ENCODE data around the gene TPBG.
A peak's percentile ranks its signal among the peaks of the same experiment; 100 is the strongest.

TPBG gene, protein sequence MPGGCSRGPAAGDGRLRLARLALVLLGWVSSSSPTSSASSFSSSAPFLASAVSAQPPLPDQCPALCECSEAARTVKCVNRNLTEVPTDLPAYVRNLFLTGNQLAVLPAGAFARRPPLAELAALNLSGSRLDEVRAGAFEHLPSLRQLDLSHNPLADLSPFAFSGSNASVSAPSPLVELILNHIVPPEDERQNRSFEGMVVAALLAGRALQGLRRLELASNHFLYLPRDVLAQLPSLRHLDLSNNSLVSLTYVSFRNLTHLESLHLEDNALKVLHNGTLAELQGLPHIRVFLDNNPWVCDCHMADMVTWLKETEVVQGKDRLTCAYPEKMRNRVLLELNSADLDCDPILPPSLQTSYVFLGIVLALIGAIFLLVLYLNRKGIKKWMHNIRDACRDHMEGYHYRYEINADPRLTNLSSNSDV

DNA sequence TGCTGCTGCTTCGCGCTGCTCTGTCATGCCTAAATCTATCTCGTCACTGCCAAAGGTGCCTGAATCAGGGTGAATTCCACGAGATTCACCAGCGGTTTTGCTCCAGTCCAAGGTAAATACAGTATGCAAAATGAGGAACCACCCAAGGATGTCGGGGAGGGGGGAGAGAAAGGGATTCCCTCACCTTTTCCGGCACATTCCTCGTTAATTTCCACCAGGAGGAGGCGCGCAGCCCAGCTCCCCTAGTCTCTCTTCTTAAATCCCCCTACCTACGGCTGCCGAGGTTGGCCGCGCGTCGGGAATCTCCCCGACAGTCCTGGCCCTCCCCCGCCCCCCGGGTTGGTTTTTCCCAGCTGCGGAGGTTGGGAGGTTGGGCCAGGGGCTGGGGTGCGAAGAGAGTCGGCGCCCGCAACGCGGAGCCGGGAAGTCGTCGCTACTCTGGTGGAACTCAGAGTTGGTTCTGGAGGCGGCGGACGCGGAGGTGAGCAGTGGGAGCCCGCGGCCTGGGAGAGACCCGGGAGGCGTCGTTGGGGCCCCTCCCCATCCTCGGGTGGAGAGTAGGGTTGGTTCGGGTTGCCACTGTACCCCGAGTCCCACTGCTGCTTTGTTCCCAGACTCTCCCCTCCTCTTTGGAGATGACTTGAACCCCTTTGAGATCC, at the start of gene TPBG:
TSS of gene TPBG (plus strand) at position 390 of the 659 bp plus-strand sequence. CDS start 1,145 bp downstream, outside the sequence.
- DNase-seq (ENCODE audit: low read depth, low spot score) = no peak

DNA sequence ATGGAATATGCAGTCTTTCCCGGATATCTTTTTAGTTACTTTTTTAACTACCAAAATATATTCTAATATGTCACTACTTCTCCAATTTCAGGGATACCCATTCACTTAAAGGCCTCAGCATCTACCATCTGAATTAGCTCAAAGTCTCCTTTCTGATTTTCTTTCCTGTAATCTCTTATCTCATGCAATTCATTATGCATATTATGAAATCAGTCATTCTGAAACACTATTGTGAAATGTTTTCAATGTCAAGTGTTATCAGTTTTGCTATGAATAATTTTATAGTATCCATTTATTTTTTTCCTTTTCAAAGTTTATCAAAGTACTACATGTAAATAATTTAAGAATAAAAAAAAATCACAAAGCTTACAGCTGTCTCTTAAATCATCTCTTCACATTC, 41.2 kb upstream of the TPBG start:
- no peak for DNase-seq (ENCODE audit: low read depth, low spot score)

DNA sequence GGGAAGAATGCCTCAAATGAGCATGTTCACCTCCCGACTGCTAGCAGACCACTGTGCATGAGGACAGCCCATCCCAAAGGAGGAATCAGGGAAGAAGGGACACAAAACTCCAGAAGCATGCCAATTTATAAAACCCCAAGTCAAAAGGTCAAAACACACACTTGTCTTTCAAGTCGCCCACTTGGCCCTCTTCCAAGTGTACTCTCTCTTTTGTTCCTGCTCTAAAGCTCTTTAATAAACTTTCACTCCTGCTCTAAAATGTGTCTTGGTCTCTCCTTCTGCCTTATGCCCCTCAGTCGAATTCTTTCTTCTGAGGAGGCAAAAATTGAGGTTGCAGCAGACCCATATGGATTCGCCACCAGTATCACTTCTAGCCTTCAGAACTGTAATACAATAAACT, 33.9 kb upstream of the TPBG start:
- DNase-seq (ENCODE audit: low read depth, low spot score) = no peak

DNA sequence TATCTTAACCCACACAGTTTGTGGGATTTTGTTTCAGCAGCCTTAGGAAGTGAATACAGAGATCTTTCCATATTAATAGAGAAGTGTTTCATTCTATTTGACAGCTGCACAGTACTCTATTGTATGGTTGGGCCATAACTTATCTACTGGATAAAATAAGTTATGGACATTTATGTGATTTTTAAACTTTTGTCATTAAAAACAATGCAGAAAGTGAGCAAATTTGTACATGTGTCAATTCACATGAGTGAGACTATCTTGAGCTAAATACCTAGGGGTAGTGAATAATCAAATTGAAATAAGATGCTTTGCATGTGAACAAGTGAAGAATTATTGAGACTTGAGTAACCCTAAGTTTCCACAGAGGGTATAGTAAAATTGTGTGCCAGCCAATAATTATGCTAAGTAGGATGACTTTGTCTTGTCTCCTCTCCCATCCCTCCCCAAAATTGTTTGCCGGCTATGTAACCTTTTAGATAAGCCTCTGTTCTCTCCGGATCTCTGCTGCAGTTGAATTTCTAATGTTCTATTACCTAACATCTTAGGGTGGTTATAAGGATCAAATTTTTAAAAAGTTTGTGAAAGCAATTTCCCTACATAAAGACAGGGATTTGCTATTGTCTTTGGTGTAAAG, 33.3 kb upstream of the TPBG start:
- DNase-seq (ENCODE audit: low read depth, low spot score) = no peak

DNA sequence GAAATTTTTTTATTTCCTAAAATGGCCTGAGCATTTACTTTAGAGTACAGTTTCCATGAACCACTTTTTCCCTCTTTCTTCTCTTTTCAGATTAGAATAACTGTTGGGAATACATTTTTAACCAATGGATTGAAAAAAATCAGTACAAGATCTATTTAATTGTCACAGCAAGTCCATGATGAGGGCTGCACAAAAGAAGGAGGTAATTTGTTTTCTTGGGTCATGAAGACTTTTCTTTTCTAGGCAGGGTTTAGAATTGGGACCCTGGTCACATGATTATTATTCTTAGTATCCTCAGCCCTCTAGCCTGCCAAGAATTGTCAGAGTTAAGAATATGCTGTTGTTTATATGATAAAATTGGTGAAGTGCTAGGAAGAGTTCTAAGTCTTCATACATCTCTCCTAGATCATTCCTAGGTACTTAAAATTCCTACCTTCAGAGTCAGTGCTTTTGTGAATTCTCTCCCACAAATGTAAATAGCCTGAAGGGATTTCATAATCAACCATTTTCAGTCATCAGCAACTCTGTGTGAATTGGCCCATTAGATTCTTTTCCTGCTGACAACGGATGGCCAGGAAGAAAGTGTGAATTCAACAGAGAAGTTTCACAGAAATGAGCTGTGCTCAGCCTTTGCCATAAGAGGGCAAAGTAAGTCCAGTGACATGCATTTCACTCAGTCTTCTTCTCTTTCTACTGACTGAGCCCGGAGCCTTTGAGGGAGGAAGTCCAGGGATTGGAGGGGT, 32.4 kb upstream of the TPBG start:
- no peak for DNase-seq (ENCODE audit: low read depth, low spot score)

DNA sequence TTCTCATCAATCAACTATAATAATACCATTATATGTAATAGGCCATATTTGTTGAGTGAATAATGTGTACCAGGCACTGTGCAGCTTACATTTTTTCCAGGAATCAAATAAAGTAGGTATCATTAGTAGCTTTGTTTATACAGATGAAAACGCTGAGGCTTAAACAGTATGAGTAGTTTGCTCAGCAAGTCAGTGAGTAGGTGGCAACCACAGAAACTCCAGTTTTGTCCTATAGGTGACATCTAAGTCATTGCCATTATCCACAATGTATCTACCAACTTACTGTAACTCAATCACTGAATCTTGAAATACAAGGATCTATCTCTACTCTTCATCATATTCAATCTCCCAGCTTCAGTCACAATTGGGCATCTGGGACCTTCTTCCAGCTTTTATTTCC, 29.8 kb upstream of the TPBG start:
- DNase-seq (ENCODE audit: low read depth, low spot score) = no peak

DNA sequence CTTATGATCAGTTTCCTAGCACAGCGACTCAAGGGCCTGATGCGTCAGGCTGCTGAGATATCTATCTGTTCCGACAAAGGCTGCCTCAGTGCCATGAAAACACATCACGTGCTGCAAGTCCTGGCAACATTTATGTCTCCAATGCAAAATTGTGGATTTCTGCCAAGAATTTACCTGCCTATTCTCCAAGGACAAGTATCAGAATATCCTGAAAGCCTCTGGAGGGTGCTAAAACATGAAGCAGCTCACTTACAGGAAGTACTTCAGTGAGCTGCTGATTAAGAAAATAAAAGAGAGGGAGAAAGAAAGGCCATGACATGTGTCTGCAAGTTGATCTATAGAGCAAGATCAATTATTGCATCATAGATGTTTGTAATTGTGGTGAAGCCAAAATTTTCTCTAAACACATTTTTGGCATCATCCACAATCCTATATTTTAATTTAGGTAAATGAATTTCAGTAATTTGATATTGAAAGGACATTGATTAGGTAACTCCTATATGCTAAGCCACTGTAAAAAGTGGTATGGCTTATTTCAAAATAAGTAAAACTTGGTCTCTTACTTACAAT, 25.8 kb upstream of the TPBG start:
- no peak for DNase-seq (ENCODE audit: low read depth, low spot score)

DNA sequence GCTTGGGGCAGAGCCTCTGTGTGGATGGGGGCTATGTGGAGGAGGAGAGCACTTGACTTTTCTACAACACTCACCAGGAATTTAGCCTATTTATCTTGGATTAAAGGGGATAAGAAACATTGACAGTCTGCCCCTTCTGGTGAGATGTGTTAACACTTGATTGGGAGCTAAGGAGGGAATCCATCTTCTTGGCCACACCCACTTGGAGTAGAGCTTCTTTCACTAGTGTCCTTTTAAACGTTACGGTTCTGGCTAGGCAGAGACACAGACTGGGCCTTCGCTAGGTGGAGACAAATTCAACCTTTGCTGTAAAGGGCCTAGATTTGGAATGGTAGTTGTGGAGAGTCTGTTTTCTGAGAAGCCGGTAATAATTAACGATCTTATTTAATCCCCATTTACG, 15.5 kb upstream of the TPBG start:
- DNase-seq (ENCODE audit: low read depth, low spot score) = no peak

DNA sequence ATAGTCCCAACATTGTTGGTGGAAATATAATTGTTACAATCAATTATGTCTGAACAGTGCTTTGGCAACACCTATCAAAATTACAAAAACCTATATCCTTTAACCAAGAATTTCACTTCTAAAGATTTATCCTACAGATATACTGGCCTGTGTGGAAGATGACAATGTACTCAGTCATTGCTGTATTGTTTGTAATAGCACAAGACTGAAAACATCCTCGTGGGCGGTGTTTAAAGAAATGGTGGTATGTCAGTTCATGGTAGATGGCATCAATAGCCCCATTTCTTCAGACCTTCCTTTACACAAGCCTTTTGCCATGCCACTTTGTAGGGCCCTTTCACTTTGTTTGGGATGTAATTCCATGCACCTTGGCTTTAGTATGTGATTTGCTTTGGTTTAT, 9.8 kb upstream of the TPBG start:
- DNase-seq (ENCODE audit: low read depth, low spot score) = no peak

DNA sequence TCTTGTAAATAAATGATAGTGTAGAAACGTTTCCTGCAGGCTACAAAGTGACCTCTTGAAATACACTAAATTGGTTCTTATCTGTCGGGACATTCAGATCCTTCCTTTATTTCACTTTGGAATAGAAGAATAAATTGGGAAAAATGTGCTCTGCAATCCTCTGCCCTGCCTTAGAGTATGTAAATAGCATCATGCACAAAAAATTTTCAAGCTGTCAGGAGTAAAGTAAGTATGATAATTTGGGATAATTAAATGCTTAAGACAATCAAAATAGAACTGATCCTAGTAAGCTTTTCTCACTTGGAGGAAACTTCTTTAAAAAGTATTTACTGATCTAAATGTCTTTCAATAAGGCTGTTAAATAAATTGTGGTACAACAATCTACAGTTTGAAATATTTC, 3.1 kb upstream of the TPBG start:
- DNase-seq (ENCODE audit: low read depth, low spot score) = no peak

DNA sequence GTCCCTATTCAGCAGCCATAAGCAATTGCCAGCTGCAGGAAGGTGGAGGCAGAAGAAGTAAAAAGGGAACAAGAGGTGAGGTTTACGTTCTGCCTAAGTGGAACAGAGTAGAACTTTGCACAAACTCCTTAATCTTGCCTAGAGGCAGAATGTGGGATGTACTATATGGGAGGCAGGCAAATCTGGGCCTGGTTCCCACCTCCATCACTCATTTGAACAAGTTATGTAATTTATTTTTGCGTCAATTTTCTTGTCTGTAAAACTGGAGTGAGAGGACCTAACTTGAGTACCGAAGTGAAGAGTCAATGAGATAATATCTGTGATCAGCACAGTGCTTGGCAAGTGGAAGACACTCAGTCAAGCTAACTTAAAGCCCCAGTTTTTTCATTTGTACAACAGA, 2.0 kb upstream of the TPBG start:
- DNase-seq (ENCODE audit: low read depth, low spot score) = no peak

DNA sequence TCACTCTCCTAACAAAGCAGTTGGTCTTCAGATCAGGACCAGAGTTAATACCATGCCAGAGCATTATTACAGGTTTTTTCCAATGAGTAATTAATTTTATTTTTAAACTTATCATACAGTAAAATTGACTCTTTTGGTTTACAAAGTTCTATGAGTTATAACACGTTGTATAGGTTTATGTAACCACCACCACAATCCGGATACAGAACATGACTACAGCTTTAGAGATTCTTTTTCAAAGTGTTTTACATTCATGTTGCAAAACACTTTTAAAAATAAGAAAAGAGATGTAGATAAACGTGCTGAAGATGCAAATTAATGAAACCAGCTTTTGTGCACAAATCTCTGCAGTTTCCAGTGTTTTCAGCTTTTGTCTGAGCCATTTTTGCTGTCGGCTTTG, 1.5 kb upstream of the TPBG start:
- DNase-seq (ENCODE audit: low read depth, low spot score) = no peak

DNA sequence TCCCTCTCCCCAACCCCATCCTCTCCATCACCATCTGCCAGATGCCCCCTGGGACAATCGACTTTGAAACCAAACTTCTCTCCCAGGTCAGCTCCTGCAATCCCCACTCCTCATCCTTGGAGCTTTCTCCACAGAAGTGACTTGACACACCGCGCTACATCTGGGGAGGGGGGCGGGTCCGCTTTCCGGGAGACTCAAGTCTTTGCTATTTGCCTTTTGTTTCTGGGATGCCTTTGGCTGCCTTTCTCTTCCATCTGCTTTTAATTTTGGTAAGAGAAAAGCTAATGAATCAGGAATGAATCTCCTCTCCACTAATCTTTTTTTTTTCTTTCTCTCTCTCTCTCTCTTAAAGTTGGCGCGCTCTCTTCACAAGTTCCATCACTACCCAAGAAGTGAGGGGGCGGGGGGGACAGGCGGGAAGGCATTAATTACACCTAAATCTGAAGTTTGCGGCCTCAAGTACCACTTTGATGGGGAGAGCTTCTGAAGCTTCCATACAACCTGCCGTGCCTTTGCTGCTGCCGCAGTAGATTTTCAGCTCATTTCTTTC, 664 bp upstream of the TPBG start:
- peak; percentile 44 for DNase-seq (ENCODE audit: low read depth, low spot score)

DNA sequence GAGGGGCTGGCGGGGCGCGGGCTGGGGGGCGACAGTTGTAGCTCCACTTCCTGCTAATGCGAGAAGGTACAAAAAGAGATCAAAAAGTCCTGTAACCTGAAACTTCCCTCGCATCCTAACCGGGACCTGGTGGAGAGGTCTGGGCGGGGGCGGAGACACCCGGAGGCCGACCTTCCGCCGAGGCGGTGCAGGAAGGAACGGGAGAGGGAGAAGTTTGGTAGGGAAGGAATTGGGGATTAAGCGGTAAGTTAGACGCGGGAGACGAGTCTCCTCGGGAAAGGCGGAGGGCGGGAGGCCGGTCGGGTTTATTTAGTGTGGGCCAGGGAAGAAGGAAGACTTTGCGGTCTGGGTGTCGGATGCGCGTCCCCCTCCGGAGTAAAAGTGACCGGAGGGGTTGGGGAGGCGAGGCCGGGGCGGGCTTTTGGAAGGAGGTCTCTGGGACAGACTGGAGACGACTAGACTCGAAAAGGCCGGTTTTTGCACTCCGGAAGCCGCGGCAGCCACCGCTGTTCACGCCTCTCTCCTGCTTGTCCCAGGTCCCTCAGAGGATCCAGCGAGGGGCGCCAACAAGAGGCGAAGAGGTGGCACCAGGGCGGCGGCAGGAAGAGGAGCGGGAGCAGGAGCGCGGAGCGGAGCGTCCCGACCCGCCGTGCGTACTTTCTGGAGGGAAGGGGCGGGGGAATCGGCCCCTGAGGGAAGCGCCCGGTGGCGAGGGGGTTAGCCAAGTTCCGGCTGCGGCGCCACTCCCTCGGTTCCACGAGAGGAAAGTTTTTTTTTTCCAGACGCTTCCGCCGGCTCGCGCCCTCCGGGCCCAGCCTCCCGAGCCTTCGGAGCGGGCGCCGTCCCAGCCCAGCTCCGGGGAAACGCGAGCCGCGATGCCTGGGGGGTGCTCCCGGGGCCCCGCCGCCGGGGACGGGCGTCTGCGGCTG, 734 bp downstream of the TPBG start:
- no peak for DNase-seq (ENCODE audit: low read depth, low spot score)

DNA sequence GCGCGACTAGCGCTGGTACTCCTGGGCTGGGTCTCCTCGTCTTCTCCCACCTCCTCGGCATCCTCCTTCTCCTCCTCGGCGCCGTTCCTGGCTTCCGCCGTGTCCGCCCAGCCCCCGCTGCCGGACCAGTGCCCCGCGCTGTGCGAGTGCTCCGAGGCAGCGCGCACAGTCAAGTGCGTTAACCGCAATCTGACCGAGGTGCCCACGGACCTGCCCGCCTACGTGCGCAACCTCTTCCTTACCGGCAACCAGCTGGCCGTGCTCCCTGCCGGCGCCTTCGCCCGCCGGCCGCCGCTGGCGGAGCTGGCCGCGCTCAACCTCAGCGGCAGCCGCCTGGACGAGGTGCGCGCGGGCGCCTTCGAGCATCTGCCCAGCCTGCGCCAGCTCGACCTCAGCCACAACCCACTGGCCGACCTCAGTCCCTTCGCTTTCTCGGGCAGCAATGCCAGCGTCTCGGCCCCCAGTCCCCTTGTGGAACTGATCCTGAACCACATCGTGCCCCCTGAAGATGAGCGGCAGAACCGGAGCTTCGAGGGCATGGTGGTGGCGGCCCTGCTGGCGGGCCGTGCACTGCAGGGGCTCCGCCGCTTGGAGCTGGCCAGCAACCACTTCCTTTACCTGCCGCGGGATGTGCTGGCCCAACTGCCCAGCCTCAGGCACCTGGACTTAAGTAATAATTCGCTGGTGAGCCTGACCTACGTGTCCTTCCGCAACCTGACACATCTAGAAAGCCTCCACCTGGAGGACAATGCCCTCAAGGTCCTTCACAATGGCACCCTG, 1.6 kb downstream of the TPBG start:
- DNase-seq (ENCODE audit: low read depth, low spot score) = no peak

DNA sequence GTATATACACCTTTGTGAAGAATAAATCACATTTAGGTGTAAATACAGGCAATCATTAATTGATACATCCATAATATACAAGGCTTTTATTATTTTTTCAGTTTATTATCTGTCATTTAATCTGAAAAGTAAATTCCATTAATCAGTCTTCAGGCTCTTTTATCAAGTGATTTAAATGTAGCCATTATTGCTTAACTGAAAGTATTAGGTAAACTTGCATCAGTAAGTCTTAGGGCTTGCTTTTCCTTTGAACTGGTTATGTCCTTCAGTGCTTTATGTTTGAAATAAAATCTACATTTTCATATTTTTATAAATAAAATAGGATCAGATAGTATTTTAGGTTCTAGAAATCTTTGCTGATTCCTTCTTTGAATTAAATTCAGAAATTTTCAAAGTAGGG, 4.1 kb downstream of the TPBG start:
- no peak for DNase-seq (ENCODE audit: low read depth, low spot score)

DNA sequence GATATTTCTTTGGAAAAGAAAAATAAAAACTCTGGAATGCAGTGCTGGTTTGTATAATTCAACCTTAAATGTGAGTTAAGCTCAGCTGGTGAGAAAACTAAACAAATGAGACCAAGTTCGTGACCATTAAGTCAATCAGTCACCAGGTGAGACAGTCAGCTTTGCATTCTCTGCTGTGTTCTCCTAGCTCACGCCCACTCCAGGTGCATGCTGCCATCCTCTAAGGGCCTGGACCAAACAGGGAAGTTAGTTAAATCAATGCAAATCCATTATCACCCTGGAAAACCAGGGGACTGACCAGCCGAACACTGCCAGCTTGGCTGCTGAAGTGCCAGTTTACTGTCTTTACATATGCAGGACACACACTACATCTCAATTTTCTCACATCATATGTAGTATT, 7.2 kb downstream of the TPBG start:
- no peak for DNase-seq (ENCODE audit: low read depth, low spot score)

DNA sequence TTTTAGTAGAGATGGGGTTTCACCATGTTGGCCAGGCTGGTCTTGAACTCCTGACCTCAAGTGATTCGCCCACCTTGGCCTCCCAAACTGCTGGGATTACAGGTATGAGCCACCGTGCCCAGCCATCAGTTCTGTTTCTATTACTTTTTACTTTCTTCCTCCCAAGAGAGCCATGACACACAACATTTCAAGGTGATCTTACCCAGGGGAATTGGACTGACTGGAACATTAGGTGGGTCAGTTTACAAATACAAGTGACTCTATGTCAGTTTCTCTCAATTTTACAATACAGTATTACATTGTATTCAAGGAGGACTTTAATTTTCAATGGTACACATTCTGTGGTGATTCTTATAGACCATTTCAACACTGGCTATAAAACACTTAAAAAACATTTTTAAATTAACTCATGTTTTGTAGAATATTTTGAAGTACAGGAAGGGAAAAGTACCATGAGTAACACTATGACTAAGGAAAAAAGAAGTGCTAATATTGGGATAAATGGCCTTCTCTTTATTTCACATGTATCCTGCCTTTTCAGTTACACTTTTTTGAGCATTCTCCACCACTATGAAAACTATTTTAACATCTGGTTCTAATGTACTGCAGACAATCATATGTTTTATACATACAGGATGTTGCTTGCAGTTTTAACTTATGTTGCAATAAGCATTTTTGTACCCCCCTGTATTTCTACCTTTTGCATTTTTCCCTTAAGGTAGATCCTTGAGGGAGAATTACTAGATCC, 8.4 kb downstream of the TPBG start:
- DNase-seq (ENCODE audit: low read depth, low spot score) = no peak

DNA sequence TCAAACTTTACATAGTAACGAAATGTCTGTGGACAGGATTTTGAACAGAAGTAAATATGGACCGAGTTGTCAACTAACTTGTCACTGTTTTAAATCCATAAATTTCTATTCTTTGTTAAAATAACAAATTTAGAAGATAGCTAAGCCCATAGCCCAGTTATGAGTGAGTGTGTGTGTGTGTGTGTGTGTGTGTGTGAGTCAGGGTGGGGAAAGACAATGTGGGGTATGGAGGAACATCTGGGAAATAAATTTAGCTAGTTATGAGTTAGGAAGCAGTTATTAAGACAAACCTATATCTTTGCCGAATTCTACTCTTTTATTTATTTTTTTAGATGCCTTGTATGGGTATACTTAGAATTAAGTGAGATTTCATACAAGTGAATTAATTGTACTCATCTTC, 9.0 kb downstream of the TPBG start:
- no peak for DNase-seq (ENCODE audit: low read depth, low spot score)

Data from smooth muscle cell of the brain vasculature (primary cell).